Measurements from ENCODE around the gene EGFLAM.

Gene EGFLAM

DNA sequence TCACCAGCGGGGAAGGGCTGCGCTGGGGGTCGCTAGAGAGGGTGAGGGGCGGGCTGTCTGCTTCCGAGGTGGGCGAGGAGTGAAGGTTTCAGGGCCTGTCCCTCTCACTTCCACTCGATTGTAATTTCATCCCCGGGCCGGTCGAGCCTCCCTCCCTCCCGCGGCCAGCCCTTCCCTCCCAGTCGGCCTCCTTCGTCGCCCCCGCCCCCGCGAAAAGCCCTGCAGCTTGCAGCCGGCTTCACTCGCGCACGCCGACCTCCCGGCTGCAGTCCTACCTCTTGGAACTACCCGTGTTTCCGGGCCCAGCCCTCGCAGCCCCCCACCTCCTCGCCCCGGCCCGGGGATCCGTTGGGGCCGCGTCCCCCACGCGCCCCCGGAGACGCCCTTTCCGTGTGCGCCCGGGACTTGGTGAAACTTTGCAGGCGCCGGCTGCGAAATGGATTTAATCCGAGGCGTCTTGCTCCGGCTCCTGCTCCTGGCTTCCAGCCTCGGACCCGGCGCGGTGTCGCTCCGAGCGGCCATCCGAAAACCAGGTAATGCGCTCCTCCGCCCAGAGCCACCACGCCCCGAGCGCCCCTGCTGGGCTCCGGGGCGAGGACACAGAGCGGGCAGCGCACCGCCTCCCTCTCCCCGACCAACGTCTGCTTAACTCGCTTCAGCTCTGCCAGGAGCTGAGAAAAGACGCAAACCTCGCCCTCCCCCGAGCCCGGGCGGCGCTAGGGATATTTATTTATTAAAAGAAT lies at the start of gene EGFLAM:
Gene EGFLAM (plus strand): TSS at position 241 of the 743 bp plus-strand sequence. CDS start 196 bp downstream, at position 437.
- Mint-ChIP-seq H3K36me3 (peaks cover 2% of the 10 kb centered on the region), H3K9me3 (peaks cover 10% of the 10 kb centered on the region), H3K4me3 (peak within 1 kb of the TSS; percentile 47), H3K27ac (no peak within 1 kb of the TSS), H3K27me3 (peaks cover 61% of the 10 kb centered on the region), H3K4me1 (peaks cover 4% of the 10 kb centered on the region)

GRCh38 chr5:38208782-38209378 lies 49.5 kb upstream of the EGFLAM start:
- Mint-ChIP-seq H3K9me3 (no peaks in the 10 kb centered on the region), H3K36me3 (no peaks in the 10 kb centered on the region), H3K27me3 (peaks cover 8% of the 10 kb centered on the region), H3K4me3 (no peak overlapping the region), H3K4me1 (no peaks in the 10 kb centered on the region), H3K27ac (no peak overlapping the region)

GRCh38 chr5:38210676-38211353 lies 47.5 kb upstream of the EGFLAM start:
- Mint-ChIP-seq H3K27me3 (peaks cover 5% of the 10 kb centered on the region), H3K4me3 (no peak overlapping the region), H3K36me3 (no peaks in the 10 kb centered on the region), H3K27ac (no peak overlapping the region), H3K4me1 (no peaks in the 10 kb centered on the region), H3K9me3 (no peaks in the 10 kb centered on the region)

- Mint-ChIP-seq H3K4me3 (no peak overlapping the region), H3K27ac (no peak overlapping the region), H3K27me3 (peaks cover 8% of the 10 kb centered on the region), H3K9me3 (no peaks in the 10 kb centered on the region), H3K4me1 (no peaks in the 10 kb centered on the region), H3K36me3 (no peaks in the 10 kb centered on the region)
These were observed 47.0 kb upstream of the EGFLAM start for GRCh38 chr5:38211354-38211710.

DNA sequence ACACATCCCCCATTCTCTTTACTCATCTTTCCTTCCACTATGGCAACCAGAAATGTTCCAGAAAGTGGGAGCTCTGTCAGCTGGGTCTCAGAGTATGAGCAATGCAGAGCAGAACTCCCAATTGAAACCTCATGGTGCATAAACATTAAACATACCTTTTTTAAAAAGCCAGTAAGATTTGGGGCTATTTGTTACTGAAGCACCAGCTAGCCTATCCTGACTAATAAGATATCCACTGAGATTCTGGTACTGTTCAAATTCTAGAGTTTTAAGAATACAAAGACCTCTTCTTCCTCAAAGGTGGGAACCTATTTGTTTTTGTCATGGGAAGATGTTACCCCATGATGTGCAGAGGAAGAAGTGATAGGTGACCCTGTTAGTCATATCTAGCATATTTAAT lies 46.1 kb upstream of the EGFLAM start:
- Mint-ChIP-seq H3K4me1 (no peaks in the 10 kb centered on the region), H3K9me3 (no peaks in the 10 kb centered on the region), H3K36me3 (no peaks in the 10 kb centered on the region), H3K27ac (no peak overlapping the region), H3K4me3 (no peak overlapping the region), H3K27me3 (peaks cover 9% of the 10 kb centered on the region)

- Mint-ChIP-seq H3K9me3 (no peaks in the 10 kb centered on the region), H3K27me3 (peaks cover 1% of the 10 kb centered on the region), H3K4me1 (no peaks in the 10 kb centered on the region), H3K36me3 (no peaks in the 10 kb centered on the region), H3K4me3 (no peak overlapping the region), H3K27ac (no peak overlapping the region)
These were observed 32.3 kb upstream of the EGFLAM start for GRCh38 chr5:38226091-38226490.

DNA sequence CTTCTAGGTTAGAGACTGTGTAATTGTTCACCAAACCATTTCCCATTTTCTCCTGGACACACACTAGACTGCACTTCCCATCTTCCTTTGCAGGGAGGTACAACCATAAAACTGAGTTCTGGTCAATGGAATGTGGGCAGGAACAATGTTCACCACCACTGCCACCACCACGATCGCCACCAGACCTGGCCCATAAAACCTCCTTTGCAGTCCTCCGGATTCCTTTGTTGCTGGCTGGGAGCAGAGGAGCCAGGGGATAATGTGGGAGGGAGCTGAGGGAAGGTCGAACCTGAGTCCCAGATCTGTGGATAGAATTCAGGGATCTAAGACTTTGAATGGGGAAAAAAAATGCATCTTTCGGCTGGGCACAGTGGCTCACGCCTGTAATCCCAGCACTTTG lies 29.4 kb upstream of the EGFLAM start:
- Mint-ChIP-seq H3K27me3 (peaks cover 1% of the 10 kb centered on the region), H3K27ac (no peak overlapping the region), H3K36me3 (no peaks in the 10 kb centered on the region), H3K9me3 (no peaks in the 10 kb centered on the region), H3K4me1 (no peaks in the 10 kb centered on the region), H3K4me3 (no peak overlapping the region)

DNA sequence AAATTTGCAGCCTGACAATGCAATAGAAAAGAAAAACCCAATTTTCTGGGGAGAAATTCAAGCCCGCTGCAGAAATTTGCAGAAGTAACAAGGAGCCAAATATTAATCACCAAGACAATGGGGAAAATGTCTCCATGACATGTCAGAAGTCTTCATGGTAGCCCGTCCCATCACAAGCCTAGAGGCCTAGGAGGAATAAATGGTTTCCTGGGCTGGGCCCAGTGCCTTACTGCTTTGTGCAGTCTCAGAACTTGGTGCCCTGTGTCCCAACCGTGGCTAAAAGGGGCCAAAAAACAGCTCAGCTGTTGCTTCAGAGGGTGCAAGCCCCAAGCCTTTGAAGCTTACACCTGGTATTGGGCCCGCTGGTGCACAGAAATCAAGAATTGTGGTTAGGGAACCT lies 23.6 kb upstream of the EGFLAM start:
- H3K27me3 Mint-ChIP-seq, result peaks cover 3% of the 10 kb centered on the region
- H3K4me3 Mint-ChIP-seq, result no peak overlapping the region
- no peaks in the 10 kb centered on the region for H3K36me3 Mint-ChIP-seq
- no peaks in the 10 kb centered on the region for H3K9me3 Mint-ChIP-seq
- H3K27ac Mint-ChIP-seq, result no peak overlapping the region
- H3K4me1 Mint-ChIP-seq, result no peaks in the 10 kb centered on the region

DNA sequence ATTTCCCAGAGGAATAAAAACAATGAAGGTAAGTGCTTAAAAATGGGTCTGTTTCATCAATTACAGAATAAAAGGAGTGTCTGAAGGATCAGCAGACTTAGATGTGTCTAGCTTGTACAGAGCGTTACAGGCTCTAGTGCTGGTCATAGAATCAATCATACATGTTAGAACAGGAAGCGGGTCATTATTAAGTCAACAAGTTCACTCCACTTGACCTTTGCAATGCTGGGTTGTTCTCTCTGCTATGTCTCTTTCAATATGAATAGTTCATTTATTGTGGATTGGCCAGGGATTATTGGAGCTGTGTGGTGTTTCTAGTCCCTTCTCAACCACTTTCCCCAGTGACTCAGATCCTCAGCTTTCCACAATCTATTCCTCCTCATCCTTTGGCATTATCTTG lies 20.7 kb upstream of the EGFLAM start:
- Mint-ChIP-seq H3K36me3 (no peaks in the 10 kb centered on the region), H3K4me3 (no peak overlapping the region), H3K27ac (no peak overlapping the region), H3K4me1 (no peaks in the 10 kb centered on the region), H3K9me3 (no peaks in the 10 kb centered on the region), H3K27me3 (peaks cover 6% of the 10 kb centered on the region)

DNA sequence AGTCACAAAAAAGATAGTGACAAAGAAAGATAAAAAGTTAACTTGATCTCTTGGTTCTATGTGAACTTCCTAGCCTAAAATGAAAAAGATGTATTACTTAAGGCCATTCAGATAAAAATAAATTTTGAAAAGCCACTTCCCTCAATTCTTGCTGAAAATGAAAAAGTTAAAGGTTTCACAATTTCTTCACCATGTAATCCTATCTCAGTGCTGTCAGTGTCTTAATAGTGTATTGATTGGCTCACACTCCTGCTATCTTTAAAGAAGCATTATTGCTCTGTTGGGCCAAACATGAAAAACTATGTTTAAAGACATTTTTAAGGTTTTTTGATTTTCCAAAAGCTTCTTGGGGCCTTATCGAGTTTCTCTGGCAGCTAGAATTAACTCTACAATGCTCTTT lies 18.1 kb upstream of the EGFLAM start:
- H3K36me3 Mint-ChIP-seq, result no peaks in the 10 kb centered on the region
- no peaks in the 10 kb centered on the region for H3K9me3 Mint-ChIP-seq
- no peak overlapping the region for H3K4me3 Mint-ChIP-seq
- peaks cover 11% of the 10 kb centered on the region for H3K27me3 Mint-ChIP-seq
- H3K27ac Mint-ChIP-seq, result no peak overlapping the region
- H3K4me1 Mint-ChIP-seq, result no peaks in the 10 kb centered on the region

DNA sequence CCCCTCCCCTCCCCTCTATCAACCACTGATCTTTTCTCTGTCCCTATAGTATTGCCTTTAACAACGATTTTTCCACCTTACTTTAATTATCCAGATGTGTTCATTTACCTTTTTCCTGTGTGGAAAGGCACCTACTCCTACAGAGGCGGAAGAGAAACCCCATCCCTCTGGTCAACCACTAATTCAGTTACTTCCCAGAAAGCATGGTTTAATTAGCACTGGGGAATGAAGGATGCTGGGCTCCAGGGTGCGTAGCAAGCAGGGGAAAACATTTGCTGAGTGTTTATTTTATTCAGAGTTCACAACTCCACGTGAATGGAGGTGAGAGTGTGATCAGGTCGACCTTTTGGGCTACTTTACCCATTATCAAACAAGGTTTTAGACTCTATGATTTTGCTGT lies 16.7 kb upstream of the EGFLAM start:
- no peaks in the 10 kb centered on the region for H3K36me3 Mint-ChIP-seq
- H3K9me3 Mint-ChIP-seq, result no peaks in the 10 kb centered on the region
- no peak overlapping the region for H3K4me3 Mint-ChIP-seq
- no peaks in the 10 kb centered on the region for H3K4me1 Mint-ChIP-seq
- H3K27me3 Mint-ChIP-seq, result peaks cover 13% of the 10 kb centered on the region
- H3K27ac Mint-ChIP-seq, result no peak overlapping the region

DNA sequence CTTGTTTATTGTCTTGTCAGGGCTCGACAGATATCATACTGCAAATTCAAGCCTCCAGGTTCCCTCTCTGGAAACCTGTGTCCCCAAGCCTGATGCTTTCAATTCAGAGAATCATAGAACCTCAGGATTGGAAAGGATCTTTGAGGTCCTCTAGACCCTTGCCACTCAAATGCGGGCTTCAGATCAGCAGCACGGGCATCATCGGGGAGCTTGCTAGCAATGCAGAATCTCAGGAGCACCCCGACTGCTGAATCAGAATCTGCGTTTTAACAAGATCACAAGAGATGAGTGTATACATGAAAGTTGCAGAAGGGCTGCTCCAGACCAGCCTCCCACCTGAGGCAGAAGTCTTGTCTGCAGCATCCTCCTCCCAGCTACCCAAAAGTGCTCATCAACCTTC lies 13.1 kb upstream of the EGFLAM start:
- H3K27me3 Mint-ChIP-seq, result peaks cover 12% of the 10 kb centered on the region
- no peaks in the 10 kb centered on the region for H3K36me3 Mint-ChIP-seq
- H3K9me3 Mint-ChIP-seq, result peaks cover 6% of the 10 kb centered on the region

GRCh38 chr5:38249301-38249700 lies 9.1 kb upstream of the EGFLAM start:
- Mint-ChIP-seq H3K27me3 (peaks cover 24% of the 10 kb centered on the region), H3K4me3 (no peak overlapping the region), H3K27ac (no peak overlapping the region), H3K9me3 (peaks cover 14% of the 10 kb centered on the region), H3K36me3 (peaks cover 2% of the 10 kb centered on the region), H3K4me1 (no peaks in the 10 kb centered on the region)

More for the DNA sequence above, 13.1 kb upstream of the EGFLAM start:
- no peaks in the 10 kb centered on the region for H3K4me1 Mint-ChIP-seq
- H3K27ac Mint-ChIP-seq, result no peak overlapping the region
- H3K4me3 Mint-ChIP-seq, result no peak overlapping the region

DNA sequence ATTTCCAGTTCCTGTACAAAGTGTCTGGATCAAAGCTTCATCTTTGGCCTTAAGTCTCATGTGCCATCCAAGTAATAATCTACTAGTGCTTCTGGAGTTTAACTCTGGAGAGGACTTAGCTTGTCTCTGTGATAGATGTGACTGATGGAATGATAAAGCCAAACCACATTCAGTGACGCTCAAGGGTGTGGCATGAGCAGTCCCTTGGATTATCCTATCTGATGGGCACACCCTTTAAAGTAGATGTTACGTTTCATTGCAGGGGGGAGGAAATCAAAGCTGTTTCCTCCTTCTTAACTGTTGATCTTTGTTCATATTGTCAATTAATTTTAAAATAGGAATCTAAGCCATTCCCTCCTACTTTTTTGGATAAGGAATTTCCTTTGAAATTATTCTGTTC lies 8.5 kb upstream of the EGFLAM start:
- H3K36me3 Mint-ChIP-seq, result peaks cover 2% of the 10 kb centered on the region
- H3K4me1 Mint-ChIP-seq, result no peaks in the 10 kb centered on the region
- H3K9me3 Mint-ChIP-seq, result peaks cover 16% of the 10 kb centered on the region
- H3K27ac Mint-ChIP-seq, result no peak overlapping the region
- H3K27me3 Mint-ChIP-seq, result peaks cover 26% of the 10 kb centered on the region
- H3K4me3 Mint-ChIP-seq, result no peak overlapping the region

DNA sequence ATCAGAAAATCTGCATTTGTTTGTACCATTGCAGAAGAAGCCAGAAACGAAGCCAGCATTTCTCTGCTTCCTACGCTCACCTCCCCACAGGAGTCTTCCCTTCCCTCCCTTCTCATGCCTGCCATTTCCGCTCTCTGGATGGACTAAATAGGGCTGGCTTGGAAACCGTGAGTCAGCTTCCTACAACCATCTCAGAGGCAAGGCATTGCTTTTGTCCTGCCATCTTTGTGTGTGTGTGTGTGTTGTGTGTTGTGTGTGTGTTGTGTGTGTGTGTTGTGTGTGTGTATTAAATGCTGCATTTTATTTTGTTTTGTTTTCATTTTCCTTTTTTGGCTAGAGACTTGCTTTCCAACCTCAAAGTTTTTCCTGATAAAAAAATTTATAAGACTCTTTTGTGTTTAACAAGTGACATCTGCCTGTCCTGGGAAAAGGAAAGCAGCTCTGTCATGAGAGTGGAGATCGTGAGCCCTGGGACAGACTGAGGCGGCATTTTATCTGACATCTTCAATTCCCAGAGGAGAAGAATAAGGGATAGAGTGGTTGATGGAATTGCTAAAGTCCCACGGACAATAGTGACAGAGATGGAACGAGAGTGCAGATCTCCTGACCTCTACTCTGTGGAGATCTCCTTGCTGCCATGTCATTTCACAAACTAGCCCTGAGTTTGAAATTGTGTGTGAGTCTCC lies 7.5 kb upstream of the EGFLAM start:
- Mint-ChIP-seq H3K27ac (no peak overlapping the region), H3K4me1 (no peaks in the 10 kb centered on the region), H3K27me3 (peaks cover 32% of the 10 kb centered on the region), H3K9me3 (peaks cover 16% of the 10 kb centered on the region), H3K4me3 (no peak overlapping the region), H3K36me3 (peaks cover 2% of the 10 kb centered on the region)

DNA sequence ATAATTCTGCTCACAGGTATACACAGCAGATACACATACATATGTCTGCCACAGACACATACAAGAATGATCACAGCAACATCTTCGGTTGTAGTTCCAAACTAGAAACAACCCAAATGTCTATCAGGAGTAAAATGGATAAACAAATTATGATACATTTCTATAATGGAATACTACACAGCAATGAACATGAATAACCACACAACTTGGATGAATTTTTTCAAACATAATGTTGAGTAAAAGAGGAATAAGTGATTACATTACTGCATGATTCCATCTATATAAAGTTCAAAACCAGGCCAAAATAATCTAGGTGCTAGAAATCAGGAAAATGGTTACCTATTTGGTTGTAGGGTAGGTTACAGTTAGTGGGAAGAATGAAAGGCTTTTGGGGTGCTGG lies 4.6 kb upstream of the EGFLAM start:
- H3K27me3 Mint-ChIP-seq, result peaks cover 43% of the 10 kb centered on the region

More for the DNA sequence above, 4.6 kb upstream of the EGFLAM start:
- peaks cover 2% of the 10 kb centered on the region for H3K36me3 Mint-ChIP-seq
- H3K4me3 Mint-ChIP-seq, result no peak overlapping the region
- peaks cover under 1% of the 10 kb centered on the region for H3K4me1 Mint-ChIP-seq
- H3K27ac Mint-ChIP-seq, result no peak overlapping the region
- H3K9me3 Mint-ChIP-seq, result peaks cover 14% of the 10 kb centered on the region
